Activated CD8-positive, alpha-beta T cell treated with anti-CD3 and anti-CD28 coated beads, Interleukin-2, amount 10 ng/mL, durations not matched to agents 7 days and 5 days (primary cell): Measurements from ENCODE around the gene MAGI3. TPM values are rescaled to one million over a fixed set of nuclear protein-coding genes. Genes with fewer than 3 reads are reported as not detected.

Experiments
- ATAC-seq: fragments of 150-1000 bp; cut with Tn5 transposase; one replicate; pipeline ENCODE4 v1.10.0; 2021; ENCODE audit warnings: moderate library complexity
- CTCF ChIA-PET: fragments of 350-600 bp; sonication (Branson Sonifier 250); formaldehyde crosslinking; loops from one replicate; lab custom pipeline; 2021; ENCODE audit warnings: antibody characterized with exemption; lab: Charles Lee
- POLR2A ChIA-PET: fragments of 350-600 bp; sonication (Branson Sonifier 250); formaldehyde crosslinking; loops from one replicate; lab custom pipeline; 2021; ENCODE audit warnings: antibody characterized with exemption; lab: Charles Lee
- DNase-seq: peaks from one replicate; pipeline ENCODE4 v3.0.0-alpha.2; 2020
- H3K27ac Mint-ChIP-seq: one replicate; pipeline ENCODE4 v1.8.0; 2021; ENCODE audit warnings: mild to moderate bottlenecking, mixed read lengths
- H3K27me3 Mint-ChIP-seq: one replicate; pipeline ENCODE4 v1.8.0; 2021; ENCODE audit warnings: low read depth, mixed read lengths
- H3K36me3 Mint-ChIP-seq: one replicate; pipeline ENCODE4 v1.8.0; 2021; ENCODE audit warnings: low read depth, mixed read lengths
- H3K4me1 Mint-ChIP-seq: one replicate; pipeline ENCODE4 v1.8.0; 2021; ENCODE audit warnings: low read depth, mixed read lengths
- H3K4me3 Mint-ChIP-seq: one replicate; pipeline ENCODE4 v1.8.0; 2021; ENCODE audit warnings: mild to moderate bottlenecking, mixed read lengths
- H3K9me3 Mint-ChIP-seq: one replicate; pipeline ENCODE4 v1.8.0; 2022; ENCODE audit warnings: mixed read lengths; ENCODE audit not compliant: insufficient read depth
- total RNA-seq, 2 experiments: library from RNA; stranded (reverse); gene quantifications; one replicate each; pipeline ENCODE4 v1.2.3, GENCODE V29; 2021

The MAGI3 gene
- total RNA-seq, 2 experiments from 2014 or later, result 6.2 to 6.4 TPM

GRCh38 chr1:113388621-113389358, 1.5 kb upstream of the MAGI3 start:
- POLR2A ChIA-PET, result no interaction called here
- ATAC-seq (no peak), DNase-seq (no peak)
- Mint-ChIP-seq H3K4me1 (peaks cover 26% of the 10 kb centered on the region), H3K4me3 (peak overlapping the region; percentile 83), H3K27me3 (peaks cover 27% of the 10 kb centered on the region), H3K27ac (no peak overlapping the region), H3K36me3 (peaks cover 3% of the 10 kb centered on the region), H3K9me3 (no peaks in the 10 kb centered on the region)
- CTCF ChIA-PET, result interaction anchor here (1.5 to 1.6 kb wide), 2 partner anchors 248 to 316 kb away, joined by 4 to 6 read pairs; partner anchors contain the start of gene LRIG2

- POLR2A ChIA-PET, result no interaction called here
Measured at GRCh38 chr1:113389359-113389952, 859 bp upstream of the MAGI3 start.

GRCh38 chr1:113390871-113391648, 745 bp downstream of the MAGI3 start:
- no peaks in the 10 kb centered on the region for H3K9me3 Mint-ChIP-seq
- peak overlapping the region; percentile 43 for H3K27ac Mint-ChIP-seq
- DNase-seq (peak; percentile 58), ATAC-seq (peak; percentile 26)
- H3K27me3 Mint-ChIP-seq, result peaks cover 36% of the 10 kb centered on the region
- H3K4me3 Mint-ChIP-seq, result peak overlapping the region; percentile 83
- H3K4me1 Mint-ChIP-seq, result peaks cover 26% of the 10 kb centered on the region
- CTCF ChIA-PET, result interaction anchor here (0.9 kb wide), 1 partner anchor 17 kb away, joined by 3 read pairs; no protein-coding TSS in a partner anchor
- POLR2A ChIA-PET, result interaction anchor here (1.1 kb wide), 1 partner anchor 17 kb away, joined by 3 read pairs; no protein-coding TSS in a partner anchor
- peaks cover 3% of the 10 kb centered on the region for H3K36me3 Mint-ChIP-seq

More at GRCh38 chr1:113389359-113389952, 859 bp upstream of the MAGI3 start:
- Mint-ChIP-seq H3K36me3 (peaks cover 3% of the 10 kb centered on the region), H3K9me3 (no peaks in the 10 kb centered on the region), H3K4me3 (peak overlapping the region; percentile 83), H3K4me1 (peaks cover 26% of the 10 kb centered on the region), H3K27ac (peak overlapping the region; percentile 85), H3K27me3 (peaks cover 29% of the 10 kb centered on the region)
- CTCF ChIA-PET, result interaction anchor here (1.5 to 1.6 kb wide), 2 partner anchors 249 to 317 kb away, joined by 4 to 6 read pairs; partner anchors contain the start of gene LRIG2
- ATAC-seq (no peak), DNase-seq (no peak)

- ChIA-PET POLR2A (interaction anchor here (1.1 kb wide), 1 partner anchor 16 kb away, joined by 3 read pairs; no protein-coding TSS in a partner anchor), CTCF (interaction anchor here (0.9 kb wide), 1 partner anchor 17 kb away, joined by 3 read pairs; no protein-coding TSS in a partner anchor)
- no peaks in the 10 kb centered on the region for H3K9me3 Mint-ChIP-seq
- DNase-seq (peak; percentile 26), ATAC-seq (no peak)
- H3K4me3 Mint-ChIP-seq, result peak overlapping the region; percentile 81
- H3K27ac Mint-ChIP-seq, result no peak overlapping the region
- peaks cover 3% of the 10 kb centered on the region for H3K36me3 Mint-ChIP-seq
- H3K4me1 Mint-ChIP-seq, result peaks cover 26% of the 10 kb centered on the region
- peaks cover 41% of the 10 kb centered on the region for H3K27me3 Mint-ChIP-seq
Measured at GRCh38 chr1:113391649-113392271, 1.4 kb downstream of the MAGI3 start.

- ChIA-PET POLR2A (no interaction called here), CTCF (no interaction called here)
- peaks cover 26% of the 10 kb centered on the region for H3K4me1 Mint-ChIP-seq
- ATAC-seq (no peak), DNase-seq (no peak)
- H3K27ac Mint-ChIP-seq, result no peak overlapping the region
- no peak overlapping the region for H3K4me3 Mint-ChIP-seq
- H3K36me3 Mint-ChIP-seq, result peaks cover 3% of the 10 kb centered on the region
- no peaks in the 10 kb centered on the region for H3K9me3 Mint-ChIP-seq
- H3K27me3 Mint-ChIP-seq, result peaks cover 45% of the 10 kb centered on the region
Measured at GRCh38 chr1:113392541-113393128, 2.3 kb downstream of the MAGI3 start.

GRCh38 chr1:113394043-113394862, 3.9 kb downstream of the MAGI3 start:
- ChIA-PET CTCF (no interaction called here), POLR2A (no interaction called here)
- no peak overlapping the region for H3K4me3 Mint-ChIP-seq
- H3K36me3 Mint-ChIP-seq, result no peaks in the 10 kb centered on the region
- ATAC-seq (no peak), DNase-seq (no peak)
- no peak overlapping the region for H3K27ac Mint-ChIP-seq
- H3K9me3 Mint-ChIP-seq, result no peaks in the 10 kb centered on the region
- peaks cover 18% of the 10 kb centered on the region for H3K4me1 Mint-ChIP-seq
- H3K27me3 Mint-ChIP-seq, result peaks cover 42% of the 10 kb centered on the region

GRCh38 chr1:113394863-113395259, 4.5 kb downstream of the MAGI3 start:
- Mint-ChIP-seq H3K9me3 (no peaks in the 10 kb centered on the region), H3K36me3 (no peaks in the 10 kb centered on the region), H3K4me3 (no peak overlapping the region), H3K27ac (no peak overlapping the region), H3K27me3 (peaks cover 39% of the 10 kb centered on the region), H3K4me1 (peaks cover 13% of the 10 kb centered on the region)
- ATAC-seq (no peak), DNase-seq (no peak)
- POLR2A ChIA-PET, result no interaction called here
- CTCF ChIA-PET, result no interaction called here

GRCh38 chr1:113396102-113396501, 5.8 kb downstream of the MAGI3 start:
- H3K4me3 Mint-ChIP-seq, result no peak overlapping the region
- no peaks in the 10 kb centered on the region for H3K36me3 Mint-ChIP-seq
- ChIA-PET POLR2A (no interaction called here), CTCF (no interaction called here)
- H3K27ac Mint-ChIP-seq, result no peak overlapping the region
- DNase-seq, result no peak
- H3K27me3 Mint-ChIP-seq, result peaks cover 41% of the 10 kb centered on the region
- ATAC-seq, result no peak
- H3K4me1 Mint-ChIP-seq, result peaks cover 11% of the 10 kb centered on the region
- no peaks in the 10 kb centered on the region for H3K9me3 Mint-ChIP-seq

- no peak overlapping the region for H3K27ac Mint-ChIP-seq
- CTCF ChIA-PET, result no interaction called here
Measured at GRCh38 chr1:113396585-113396984, 6.3 kb downstream of the MAGI3 start.

GRCh38 chr1:113399062-113399583, 8.8 kb downstream of the MAGI3 start:
- no peaks in the 10 kb centered on the region for H3K9me3 Mint-ChIP-seq
- no peak overlapping the region for H3K4me3 Mint-ChIP-seq
- POLR2A ChIA-PET, result interaction anchor here (0.6 kb wide), 1 partner anchor 146 kb away, joined by 3 read pairs; no protein-coding TSS in a partner anchor
- no peak overlapping the region for H3K27ac Mint-ChIP-seq
- peaks cover 34% of the 10 kb centered on the region for H3K27me3 Mint-ChIP-seq
- H3K4me1 Mint-ChIP-seq, result no peaks in the 10 kb centered on the region
- CTCF ChIA-PET, result no interaction called here
- ATAC-seq, result no peak
- no peaks in the 10 kb centered on the region for H3K36me3 Mint-ChIP-seq
- DNase-seq, result no peak

More at GRCh38 chr1:113396585-113396984, 6.3 kb downstream of the MAGI3 start:
- Mint-ChIP-seq H3K4me1 (peaks cover 6% of the 10 kb centered on the region), H3K36me3 (no peaks in the 10 kb centered on the region), H3K9me3 (no peaks in the 10 kb centered on the region), H3K4me3 (no peak overlapping the region), H3K27me3 (peaks cover 38% of the 10 kb centered on the region)
- DNase-seq (no peak), ATAC-seq (no peak)
- POLR2A ChIA-PET, result no interaction called here
